Esophagus squamous epithelium (tissue), 4 donors: ENCODE results near the gene LILRB4.
"Not testable (repeated sequence)": the region's sequence is repeated elsewhere in the genome, so short reads cannot be mapped to it uniquely, and the experiment has no call there.

ENCODE experiments used
- POLR2A ChIP-seq, 4 donors: fragments of 450-650 bp; IDR thresholded peaks; one replicate each; pipeline ENCODE4 v1.6.1; 2017; ENCODE audit warnings: antibody characterized with exemption in 4 of 4, mild to moderate bottlenecking in 4 of 4, moderate library complexity in 3 of 4
- TF ChIP-seq, protein P1 (sequence below), 6 experiments: fragments of 450-650 bp in 4 of 6; fragments of 200-600 bp in 2 of 6; sonication (generic) in 2 of 6; IDR thresholded peaks; one replicate each; pipeline ENCODE4 v1.5.1; 2016 to 2019; ENCODE audit warnings: antibody characterized with exemption in 6 of 6, mild to moderate bottlenecking in 4 of 6, moderate library complexity in 4 of 6

- TF ChIP-seq, protein P1, sequence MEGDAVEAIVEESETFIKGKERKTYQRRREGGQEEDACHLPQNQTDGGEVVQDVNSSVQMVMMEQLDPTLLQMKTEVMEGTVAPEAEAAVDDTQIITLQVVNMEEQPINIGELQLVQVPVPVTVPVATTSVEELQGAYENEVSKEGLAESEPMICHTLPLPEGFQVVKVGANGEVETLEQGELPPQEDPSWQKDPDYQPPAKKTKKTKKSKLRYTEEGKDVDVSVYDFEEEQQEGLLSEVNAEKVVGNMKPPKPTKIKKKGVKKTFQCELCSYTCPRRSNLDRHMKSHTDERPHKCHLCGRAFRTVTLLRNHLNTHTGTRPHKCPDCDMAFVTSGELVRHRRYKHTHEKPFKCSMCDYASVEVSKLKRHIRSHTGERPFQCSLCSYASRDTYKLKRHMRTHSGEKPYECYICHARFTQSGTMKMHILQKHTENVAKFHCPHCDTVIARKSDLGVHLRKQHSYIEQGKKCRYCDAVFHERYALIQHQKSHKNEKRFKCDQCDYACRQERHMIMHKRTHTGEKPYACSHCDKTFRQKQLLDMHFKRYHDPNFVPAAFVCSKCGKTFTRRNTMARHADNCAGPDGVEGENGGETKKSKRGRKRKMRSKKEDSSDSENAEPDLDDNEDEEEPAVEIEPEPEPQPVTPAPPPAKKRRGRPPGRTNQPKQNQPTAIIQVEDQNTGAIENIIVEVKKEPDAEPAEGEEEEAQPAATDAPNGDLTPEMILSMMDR (IDR thresholded peaks at IDR 0.05): not testable (repeated sequence)
- TF ChIP-seq POLR2A (IDR thresholded peaks at IDR 0.05): not testable (repeated sequence)
These were observed 31.1 kb upstream of the LILRB4 start for GRCh38 chr19:54631489-54632337.
